Measurements from ENCODE around the gene SP100. TPM values are rescaled to one million over a fixed set of nuclear protein-coding genes. Genes with fewer than 3 reads are reported as not detected.

The SP100 gene
- total RNA-seq, 1 experiment from 2014 or later, result 110 TPM

GRCh38 chr2:230592775-230593174 lies 176.8 kb downstream of the SP100 start:
- Mint-ChIP-seq H3K27me3 (ENCODE audit: unreplicated experiment) (no peaks in the 10 kb centered on the region), H3K4me3 (ENCODE audit: low read depth, unreplicated experiment) (no peak overlapping the region), H3K4me1 (ENCODE audit: low read depth, unreplicated experiment) (no peaks in the 10 kb centered on the region), H3K9me3 (ENCODE audit: low read depth, unreplicated experiment) (no peaks in the 10 kb centered on the region), H3K36me3 (ENCODE audit: insufficient read depth, unreplicated experiment) (no peaks in the 10 kb centered on the region), H3K27ac (ENCODE audit: unreplicated experiment) (no peak overlapping the region)
- intact Hi-C loops (cut with micrococcal nuclease; ENCODE audit: unreplicated experiment), result no loop called here
- no peak for DNase-seq
- no peak for TF ChIP-seq CTCF (IDR thresholded peaks at IDR 0.05; ENCODE audit: unreplicated experiment)
- CTCF ChIA-PET, result no interaction called here
- BruUV-seq (replicated peaks), result no TSS peak

Other genes starting within 250 kb of the SP100 start
- 56.7 and 107 TPM in 2 replicates for gene SP110, start 196.2 kb upstream of the SP100 start, total RNA-seq (2022)
- 10.9 and 13.0 TPM in 2 replicates for gene SP140, start 190.5 kb upstream of the SP100 start, total RNA-seq (2022)
- gene SP140L, start 89.0 kb upstream of the SP100 start, total RNA-seq (2022), result 35.4 and 55.2 TPM in 2 replicates

Data from Calu3 (cell line).